Gastrocnemius medialis (tissue), 4 donors: Measurements from ENCODE around the gene TDRD7.

ENCODE experiments used
- CTCF ChIP-seq, 5 experiments: fragments of 450-650 bp in 3 of 5; fragments of 200-600 bp in 2 of 5; sonication (generic) in 2 of 5; IDR thresholded peaks in 4 of 5; conservative IDR thresholded peaks in 1 of 5; 1 replicate in 4 of 5; 2 replicates in 1 of 5; pipeline ENCODE4 v1.5.1; 2016 to 2019; ENCODE audit warnings: antibody characterized with exemption in 5 of 5, mild to moderate bottlenecking in 3 of 5, moderate library complexity in 3 of 5
- POLR2A ChIP-seq, 2 donors: fragments of 450-650 bp; IDR thresholded peaks; one replicate each; pipeline ENCODE4 v1.6.1; 2017; ENCODE audit warnings: antibody characterized with exemption in 2 of 2, mild to moderate bottlenecking in 2 of 2, moderate library complexity in 2 of 2

GRCh38 chr9:97502222-97502983 lies 90.5 kb downstream of the TDRD7 start:
- TF ChIP-seq CTCF (IDR thresholded peaks at IDR 0.05 in 4 of 5, conservative IDR thresholded peaks at IDR 0.05 in 1 of 5), result no peak
- TF ChIP-seq POLR2A (IDR thresholded peaks at IDR 0.05), result peak; percentile 43 to 62
